Caco-2 (cell line): ENCODE measurements around the gene TENM4. TPM values are rescaled to one million over a fixed set of nuclear protein-coding genes. Genes with fewer than 3 reads are reported as not detected.
A peak's percentile ranks its signal among the peaks of the same experiment; 100 is the strongest.

ENCODE experiments used
- BruUV-seq: library from RNA; stranded (reverse); fragments of 400-500 nt; replicated peaks from 2 replicates; lab custom pipeline; 2021; lab: Mats Ljungman, UMichigan
- CTCF ChIA-PET: fragments of 300-600 bp; sonication (Branson Sonifier 250); formaldehyde crosslinking; loops from one replicate; lab custom pipeline; 2022; ENCODE audit warnings: antibody characterized with exemption; lab: Charles Lee
- POLR2A ChIA-PET: fragments of 300-600 bp; sonication (Branson Sonifier 250); formaldehyde crosslinking; loops from one replicate; lab custom pipeline; 2022; ENCODE audit warnings: antibody characterized with exemption; lab: Charles Lee
- DNase-seq, 2 experiments: peaks; one replicate each; pipeline versions ENCODE4 v3.0.0 to v3.0.0-alpha.2; 2020 to 2022
- H3K27me3 ChIP-seq: replicated peaks from 2 replicates; pipeline ENCODE4 v1.6.0; 2011; ENCODE audit warnings: low read length; ENCODE audit not compliant: control insufficient read depth, insufficient read depth
- H3K36me3 ChIP-seq: 2 replicates; pipeline ENCODE4 v1.5.1; 2011; ENCODE audit warnings: low read length; ENCODE audit not compliant: control insufficient read depth, insufficient read depth
- H3K4me1 ChIP-seq: fragments of 250-450 bp; sonication (Bioruptor Pico); 2 replicates; pipeline ENCODE4 v1.5.1; 2020; ENCODE audit warnings: mild to moderate bottlenecking
- H3K4me3 ChIP-seq: 2 replicates; pipeline ENCODE4 v1.5.1; 2011; ENCODE audit warnings: low read depth, mild to moderate bottlenecking, control low read depth, low read length
- H3K9me3 ChIP-seq: fragments of 250-450 bp; sonication (Bioruptor Pico); 2 replicates; pipeline ENCODE4 v1.5.1; 2020; ENCODE audit warnings: mild to moderate bottlenecking, moderate library complexity
- H3K27ac Mint-ChIP-seq: one replicate; pipeline ENCODE4 v1.8.0; 2022; ENCODE audit warnings: mixed read lengths; ENCODE audit not compliant: unreplicated experiment
- H3K27me3 Mint-ChIP-seq: one replicate; pipeline ENCODE4 v1.8.0; 2022; ENCODE audit warnings: mixed read lengths; ENCODE audit not compliant: insufficient read depth, unreplicated experiment
- H3K36me3 Mint-ChIP-seq: one replicate; pipeline ENCODE4 v1.8.0; 2022; ENCODE audit warnings: mild to moderate bottlenecking, mixed read lengths; ENCODE audit not compliant: insufficient read depth, unreplicated experiment
- H3K4me1 Mint-ChIP-seq: one replicate; pipeline ENCODE4 v1.8.0; 2022; ENCODE audit warnings: low read depth, mixed read lengths; ENCODE audit not compliant: unreplicated experiment
- H3K4me3 Mint-ChIP-seq: one replicate; pipeline ENCODE4 v1.8.0; 2022; ENCODE audit warnings: mild to moderate bottlenecking, moderate library complexity, mixed read lengths; ENCODE audit not compliant: unreplicated experiment
- H3K9me3 Mint-ChIP-seq: one replicate; pipeline ENCODE4 v1.8.0; 2022; ENCODE audit warnings: mixed read lengths; ENCODE audit not compliant: unreplicated experiment
- CTCF ChIP-seq, 2 experiments: fragments of 200-600 bp in 1 of 2; IDR thresholded peaks; 1 replicate in 1 of 2; 2 replicates in 1 of 2; pipeline versions ENCODE4 v1.5.1 to v1.8.0; 2011 to 2022; ENCODE audit warnings: antibody characterized with exemption in 1 of 2, control low read depth in 1 of 2, inconsistent platforms in 1 of 2, low read depth in 1 of 2, low read length in 1 of 2, mild to moderate bottlenecking in 1 of 2, moderate library complexity in 1 of 2; ENCODE audit not compliant: insufficient read depth in 1 of 2, severe bottlenecking in 1 of 2, unreplicated experiment in 1 of 2
- intact Hi-C: fragments of 100-400 bp; cut with micrococcal nuclease; formaldehyde crosslinking; loops from one replicate; pipeline ENCODE4 v1.10.0; 2022; ENCODE audit not compliant: unreplicated experiment
- total RNA-seq: library from RNA; stranded (reverse); gene quantifications from 2 replicates; pipeline ENCODE4 v1.2.3, GENCODE V29; 2022

TENM4 gene
- total RNA-seq, 1 experiment from 2014 or later: 1.1 TPM

GRCh38 chr11:78764946-78765345 lies 675.9 kb downstream of the TENM4 start:
- Histone ChIP-seq H3K36me3 (no peaks in the 10 kb centered on the region), H3K4me1 (peaks cover 26% of the 10 kb centered on the region), H3K9me3 (no peaks in the 10 kb centered on the region), H3K4me3 (no peak overlapping the region), H3K27me3 (no peaks in the 10 kb centered on the region)
- H3K4me3 Mint-ChIP-seq: no peak overlapping the region
- DNase-seq: peak; percentile 78 to 86
- CTCF ChIA-PET: interaction anchor here (0.6 to 1.1 kb wide), 2 partner anchors 118 to 495 kb away, joined by 3 read pairs; no protein-coding TSS in a partner anchor
- intact Hi-C loops: loop anchor here (1.0 to 2.0 kb wide), 2 partner anchors 16 to 33 kb away; no protein-coding TSS in a partner anchor
- TF ChIP-seq CTCF (IDR thresholded peaks at IDR 0.05; ENCODE audit: insufficient read depth in 1 of 2, low read depth in 1 of 2, low read length in 1 of 2, severe bottlenecking in 1 of 2, unreplicated experiment in 1 of 2): no peak
- no TSS peak for BruUV-seq
- H3K36me3 Mint-ChIP-seq: no peaks in the 10 kb centered on the region
- H3K27me3 Mint-ChIP-seq: no peaks in the 10 kb centered on the region
- POLR2A ChIA-PET: no interaction called here
- H3K9me3 Mint-ChIP-seq: peaks cover 12% of the 10 kb centered on the region
- peaks cover 16% of the 10 kb centered on the region for H3K4me1 Mint-ChIP-seq
- no peak overlapping the region for H3K27ac Mint-ChIP-seq

DNA sequence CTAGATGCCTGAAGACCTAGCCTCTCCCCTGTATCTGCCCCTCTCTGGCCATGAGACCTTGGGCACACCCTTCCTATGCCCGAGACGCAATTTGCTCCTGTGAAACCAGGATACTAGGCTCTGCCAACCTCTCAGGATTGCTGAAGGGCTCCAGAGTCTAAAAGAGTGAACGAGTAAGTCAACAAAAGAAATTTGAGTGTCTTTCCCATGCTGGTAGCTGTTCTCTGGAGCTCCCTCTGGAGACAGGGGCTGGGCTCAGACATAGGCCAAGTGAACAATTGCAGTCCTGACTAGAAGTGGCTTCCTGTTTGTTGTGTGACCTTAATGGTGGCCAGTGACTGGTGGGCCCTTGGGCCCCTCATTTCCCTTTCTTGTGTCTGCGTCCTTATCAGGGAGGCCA lies 677.2 kb downstream of the TENM4 start:
- Mint-ChIP-seq H3K27ac (no peak overlapping the region), H3K27me3 (no peaks in the 10 kb centered on the region), H3K4me1 (peaks cover 16% of the 10 kb centered on the region), H3K4me3 (no peak overlapping the region), H3K36me3 (no peaks in the 10 kb centered on the region), H3K9me3 (peaks cover 1% of the 10 kb centered on the region)
- H3K9me3 ChIP-seq: no peaks in the 10 kb centered on the region
- DNase-seq: no peak
- H3K4me3 ChIP-seq: no peak overlapping the region
- H3K27me3 ChIP-seq: no peaks in the 10 kb centered on the region
- intact Hi-C loops: loop anchor here (2.0 kb wide), 1 partner anchor 17 kb away; no protein-coding TSS in a partner anchor
- BruUV-seq: no TSS peak
- CTCF ChIA-PET: interaction anchor here (1.0 to 1.3 kb wide), 3 partner anchors 48 to 119 kb away, joined by 3 to 7 read pairs (median 3); no protein-coding TSS in a partner anchor
- no peaks in the 10 kb centered on the region for H3K36me3 ChIP-seq
- peaks cover 26% of the 10 kb centered on the region for H3K4me1 ChIP-seq
- no peak for TF ChIP-seq CTCF (IDR thresholded peaks at IDR 0.05; ENCODE audit: insufficient read depth in 1 of 2, low read depth in 1 of 2, low read length in 1 of 2, severe bottlenecking in 1 of 2, unreplicated experiment in 1 of 2)
- POLR2A ChIA-PET: no interaction called here

GRCh38 chr11:78762105-78762504 lies 678.7 kb downstream of the TENM4 start:
- H3K27me3 ChIP-seq: no peaks in the 10 kb centered on the region
- no peaks in the 10 kb centered on the region for H3K36me3 ChIP-seq
- TF ChIP-seq CTCF (IDR thresholded peaks at IDR 0.05; ENCODE audit: insufficient read depth in 1 of 2, low read depth in 1 of 2, low read length in 1 of 2, severe bottlenecking in 1 of 2, unreplicated experiment in 1 of 2): no peak
- H3K4me3 ChIP-seq: no peak overlapping the region
- no peak overlapping the region for H3K4me3 Mint-ChIP-seq
- POLR2A ChIA-PET: no interaction called here
- no peaks in the 10 kb centered on the region for H3K36me3 Mint-ChIP-seq
- no TSS peak for BruUV-seq
- H3K9me3 Mint-ChIP-seq: no peaks in the 10 kb centered on the region
- H3K4me1 Mint-ChIP-seq: peaks cover 16% of the 10 kb centered on the region
- H3K9me3 ChIP-seq: no peaks in the 10 kb centered on the region
- H3K4me1 ChIP-seq: peaks cover 26% of the 10 kb centered on the region
- no peak for DNase-seq
- CTCF ChIA-PET: no interaction called here
- no peaks in the 10 kb centered on the region for H3K27me3 Mint-ChIP-seq
- no peak overlapping the region for H3K27ac Mint-ChIP-seq
- intact Hi-C loops: no loop called here
